Heart left ventricle (tissue), 13 donors: Measurements from ENCODE around the gene MAST4.

ENCODE experiments used
- CTCF ChIP-seq, 12 donors: fragments of 200-600 bp; sonication (generic) in 4 of 12; IDR thresholded peaks; one replicate each; pipeline versions ENCODE4 v1.5.0 to v1.8.0; 2018 to 2022; ENCODE audit warnings: antibody characterized with exemption in 12 of 12, mild to moderate bottlenecking in 5 of 12
- POLR2A ChIP-seq, 2 donors: fragments of 450-650 bp; IDR thresholded peaks; one replicate each; pipeline ENCODE4 v1.6.1; 2017; ENCODE audit warnings: antibody characterized with exemption in 2 of 2, mild to moderate bottlenecking in 2 of 2, moderate library complexity in 2 of 2
- donor health status: ischemic (EF 13 %, LVEDD 7.1; RV severe dilation, severe dysfunction).
- donor health status: DM: no; HTN: yes; CAD: no.
- donor health status: DM: no; HTN: no; CAD: no.
- donor health status: ischemic (EF 25% LVEDD 6.9; RV normal size, moderate dysfunction).
- donor health status: ischemic (EF 25% LVEDD 5.7; RV mildly dilated, moderate dysfunction).
- donor health status: ischemic (EF 35%, LVEDD 5.7; RV mildly dilated, moderate dysfunction).
- donor health status: nonischemic (EF 11% LVEDD 7.7; RV severe dilation, severe dysfunction).
- donor health status: DM: yes; HTN: yes; CAD: no.
- donor health status: PGD.
- donor health status: ischemic (EF 29% LVEDD 5.4; RV normal size, mild dysfunction).
- donor health status: nonischemic (EF 23%, LVEDD 6.1; RV moderate dilation, normal function).

DNA sequence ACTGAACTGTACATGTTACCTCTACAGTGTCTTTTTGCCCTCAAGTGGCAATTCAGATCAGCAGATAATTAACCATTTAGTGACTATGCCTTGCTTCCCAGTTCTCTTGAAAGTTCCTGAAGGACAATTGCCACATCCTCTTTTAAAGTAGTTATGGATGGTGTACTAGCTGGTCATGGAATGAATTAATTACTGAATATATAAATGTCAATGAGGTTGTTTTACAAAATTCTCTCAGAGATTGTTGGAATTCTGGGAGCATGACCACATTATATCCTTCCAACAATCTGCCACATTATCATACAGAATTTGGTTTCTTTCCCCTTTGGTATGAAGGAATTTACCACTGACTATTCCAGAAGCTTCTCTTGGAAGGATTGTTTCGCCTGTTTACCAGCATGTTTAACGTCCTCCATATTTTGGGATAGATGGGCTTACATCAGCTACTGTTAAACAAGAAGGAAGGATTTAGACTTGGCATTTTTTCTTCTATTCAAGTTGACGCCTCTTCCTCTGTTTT, 424.0 kb downstream of the MAST4 start:
- TF ChIP-seq CTCF (IDR thresholded peaks at IDR 0.05) (no peak), POLR2A (IDR thresholded peaks at IDR 0.05) (no peak)
